Right atrium auricular region (tissue), 2 donors: ENCODE results near the gene CNPY3. TPM values are rescaled to one million over a fixed set of nuclear protein-coding genes. Genes with fewer than 3 reads are reported as not detected.

Experiments used
- DNase-seq: peaks from one replicate; pipeline ENCODE4 v3.0.0-alpha.2; 2019; ENCODE audit warnings: low spot score
- H3K27ac ChIP-seq, 2 donors: fragments of 200-600 bp; sonication (generic); 1 replicate in 1 of 2; 2 replicates in 1 of 2; pipeline ENCODE4 v1.5.1; 2016 to 2019
- H3K27me3 ChIP-seq, 2 donors: fragments of 200-600 bp; sonication (generic); one replicate each; pipeline versions ENCODE4 v1.5.1 to v1.6.0; 2017 to 2019
- H3K36me3 ChIP-seq: fragments of 200-600 bp; sonication (generic); one replicate; pipeline ENCODE4 v1.5.1; 2016
- H3K4me1 ChIP-seq, 2 donors: fragments of 200-600 bp; sonication (generic); one replicate each; pipeline versions ENCODE4 v1.5.1 to v1.6.0; 2017 to 2019
- H3K4me3 ChIP-seq, 2 donors: fragments of 200-600 bp; sonication (generic); 1 replicate in 1 of 2; 2 replicates in 1 of 2; pipeline ENCODE4 v1.5.1; 2017 to 2019; ENCODE audit warnings: mild to moderate bottlenecking in 1 of 2, moderate library complexity in 1 of 2
- H3K9me3 ChIP-seq, 2 donors: fragments of 200-600 bp; sonication (generic); one replicate each; pipeline ENCODE4 v1.5.1; 2019
- CTCF ChIP-seq, 2 donors: fragments of 200-600 bp; sonication (generic); IDR thresholded peaks; one replicate each; pipeline ENCODE4 v1.5.1; 2019; ENCODE audit warnings: antibody characterized with exemption in 2 of 2
- total RNA-seq, 2 donors: library from RNA; depleted of rRNA; stranded (reverse); fragments of >200 nt; gene quantifications; one replicate each; pipeline ENCODE4 v1.1.0, GENCODE V29; 2016

The CNPY3 gene
- total RNA-seq, 2 donors from 2014 or later: 22.0 to 26.5 TPM

GRCh38 chr6:42911171-42912021 is 17.9 kb upstream of the CNPY3 start:
- Histone ChIP-seq H3K4me1 (peaks cover 0 to 10% of the 10 kb centered on the region in 2 donors), H3K4me3 (peak overlapping the region; percentile 19 to 48), H3K27ac (no peak overlapping the region), H3K36me3 (no peaks in the 10 kb centered on the region), H3K27me3 (peaks cover 0 to 5% of the 10 kb centered on the region in 2 donors), H3K9me3 (no peaks in the 10 kb centered on the region)
- no peak for TF ChIP-seq CTCF (IDR thresholded peaks at IDR 0.05)
- DNase-seq: no peak

GRCh38 chr6:42914546-42914945 is 14.7 kb upstream of the CNPY3 start:
- TF ChIP-seq CTCF (IDR thresholded peaks at IDR 0.05): no peak

GRCh38 chr6:42915732-42916131 is 13.5 kb upstream of the CNPY3 start, which contains the start of gene PTCRA:
Gene PTCRA, plus strand, starts transcription at chr6:42916053. Its CDS starts 17 bp downstream, at chr6:42916070.
- Histone ChIP-seq H3K27me3 (peaks cover 0 to 5% of the 10 kb centered on the region in 2 donors), H3K9me3 (no peaks in the 10 kb centered on the region), H3K27ac (no peak within 1 kb of the TSS), H3K36me3 (no peaks in the 10 kb centered on the region), H3K4me3 (no peak within 1 kb of the TSS), H3K4me1 (peaks cover 0 to 10% of the 10 kb centered on the region in 2 donors)
- DNase-seq: no peak
- no peak for TF ChIP-seq CTCF (IDR thresholded peaks at IDR 0.05)

More at GRCh38 chr6:42914546-42914945, 14.7 kb upstream of the CNPY3 start:
- Histone ChIP-seq H3K36me3 (no peaks in the 10 kb centered on the region), H3K27me3 (peaks cover 0 to 5% of the 10 kb centered on the region in 2 donors), H3K27ac (no peak overlapping the region), H3K4me3 (no peak overlapping the region), H3K9me3 (no peaks in the 10 kb centered on the region), H3K4me1 (peaks cover 0 to 10% of the 10 kb centered on the region in 2 donors)
- DNase-seq: no peak

GRCh38 chr6:42916288-42916687 is 13.0 kb upstream of the CNPY3 start:
- Histone ChIP-seq H3K27ac (no peak overlapping the region), H3K9me3 (no peaks in the 10 kb centered on the region), H3K4me3 (no peak overlapping the region), H3K27me3 (peaks cover 0 to 5% of the 10 kb centered on the region in 2 donors), H3K4me1 (peaks cover 0 to 6% of the 10 kb centered on the region in 2 donors), H3K36me3 (no peaks in the 10 kb centered on the region)
- no peak for DNase-seq
- no peak for TF ChIP-seq CTCF (IDR thresholded peaks at IDR 0.05)

GRCh38 chr6:42921801-42922200 is 7.5 kb upstream of the CNPY3 start:
- no peak overlapping the region for H3K4me3 ChIP-seq
- TF ChIP-seq CTCF (IDR thresholded peaks at IDR 0.05): no peak
- no peak for DNase-seq
- H3K27me3 ChIP-seq: peaks cover 0 to 5% of the 10 kb centered on the region in 2 donors
- no peak overlapping the region for H3K27ac ChIP-seq
- no peaks in the 10 kb centered on the region for H3K4me1 ChIP-seq
- no peaks in the 10 kb centered on the region for H3K9me3 ChIP-seq
- H3K36me3 ChIP-seq: no peaks in the 10 kb centered on the region
